ENCODE data around the gene RIC3.

Gene RIC3

DNA sequence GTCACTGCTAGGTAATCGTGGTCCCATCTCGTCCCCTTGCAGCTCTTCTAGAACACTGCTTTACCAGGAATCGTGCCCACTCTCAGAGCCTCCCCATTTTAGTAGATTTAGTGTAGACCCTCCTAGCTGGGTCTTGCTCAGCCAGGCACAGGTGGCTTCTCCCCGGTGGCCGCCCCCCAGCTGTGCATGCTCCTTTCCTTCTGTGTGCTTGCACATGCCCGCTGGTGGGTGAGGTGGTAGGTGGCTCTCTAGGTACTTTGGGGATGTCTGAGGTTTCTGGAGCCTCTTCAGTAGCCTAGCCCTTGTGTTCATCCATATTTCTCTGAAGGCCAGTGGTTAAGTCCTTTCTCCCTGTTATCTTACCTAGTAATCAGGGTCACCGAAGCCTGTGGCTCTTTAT lies 82.3 kb downstream of the RIC3 start:
- no peak for DNase-seq (ENCODE audit: low read depth)

DNA sequence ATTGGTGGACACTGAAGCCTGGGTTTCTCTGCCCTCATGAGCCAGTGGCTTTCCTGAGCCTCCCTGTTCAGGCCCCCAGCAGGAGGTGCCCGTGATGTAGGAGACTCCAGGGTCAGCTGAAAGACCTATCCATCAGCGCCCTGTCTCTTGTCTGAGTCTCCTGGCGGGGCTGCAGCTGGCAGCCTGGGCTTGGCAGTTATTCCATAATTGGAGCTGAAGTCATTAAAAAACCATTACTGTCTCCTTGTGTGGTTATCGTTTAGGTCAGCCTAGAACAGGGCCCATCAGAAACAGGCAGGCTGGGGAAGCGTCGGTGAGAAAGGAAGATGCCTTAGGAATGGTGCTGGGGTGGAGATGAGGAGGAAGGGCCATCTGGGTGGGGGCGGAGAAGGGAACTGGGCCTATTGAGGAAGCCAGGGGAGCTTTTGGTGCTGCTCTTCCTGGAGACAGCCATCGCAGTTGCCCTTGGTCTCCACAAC lies 82.8 kb downstream of the RIC3 start:
- DNase-seq (ENCODE audit: low read depth): no peak

DNA sequence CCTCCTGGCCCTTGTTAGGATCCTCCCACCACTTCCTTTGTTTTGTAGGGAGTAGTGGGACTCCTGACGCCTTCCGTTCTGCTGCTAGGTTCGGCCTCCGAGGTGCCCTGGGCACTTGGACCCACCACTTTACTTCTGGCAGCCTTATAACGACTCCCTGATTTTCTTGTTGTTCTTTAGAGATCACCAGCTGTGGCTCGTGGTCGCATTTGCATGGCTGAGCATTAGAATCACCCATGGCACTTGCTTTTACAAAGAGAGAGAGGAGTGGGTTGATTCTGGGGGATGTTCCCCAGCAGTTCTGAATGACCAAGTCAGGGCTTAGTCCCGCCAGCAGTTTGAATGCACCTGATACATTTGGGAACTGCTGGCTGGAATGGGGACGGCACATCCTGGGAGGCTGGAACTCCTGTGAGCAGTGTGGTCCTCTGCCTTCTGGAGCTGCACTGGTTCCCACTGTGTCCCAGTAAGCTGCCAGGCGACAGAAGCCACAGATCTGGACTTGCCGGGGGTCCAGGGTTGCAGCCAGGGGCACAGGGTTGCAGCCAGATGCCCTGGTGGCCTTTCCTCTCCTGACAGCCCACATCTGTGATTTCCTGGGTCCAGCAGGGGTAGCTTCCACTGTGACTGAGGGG lies 83.7 kb downstream of the RIC3 start:
- no peak for DNase-seq (ENCODE audit: low read depth)

DNA sequence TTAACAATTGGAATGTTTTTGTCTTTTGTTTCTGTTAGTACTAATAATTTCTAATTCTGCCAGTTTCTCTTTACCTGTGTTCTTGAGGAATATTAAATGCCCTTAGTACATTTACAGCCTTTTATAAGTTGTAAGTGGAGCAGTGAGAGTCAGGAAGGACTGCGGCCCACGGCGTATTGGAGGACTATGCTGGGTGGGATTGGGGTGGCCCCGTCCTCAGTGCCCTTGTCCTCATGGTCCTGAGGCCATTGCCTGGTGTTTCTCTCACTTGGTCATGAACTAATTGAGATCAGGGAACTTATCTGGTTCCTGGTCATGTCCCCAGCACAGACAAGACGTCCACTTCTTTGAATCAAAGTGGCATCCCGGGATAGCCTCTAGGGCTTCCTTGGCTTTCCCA lies 84.5 kb downstream of the RIC3 start:
- no peak for DNase-seq (ENCODE audit: low read depth)

DNA sequence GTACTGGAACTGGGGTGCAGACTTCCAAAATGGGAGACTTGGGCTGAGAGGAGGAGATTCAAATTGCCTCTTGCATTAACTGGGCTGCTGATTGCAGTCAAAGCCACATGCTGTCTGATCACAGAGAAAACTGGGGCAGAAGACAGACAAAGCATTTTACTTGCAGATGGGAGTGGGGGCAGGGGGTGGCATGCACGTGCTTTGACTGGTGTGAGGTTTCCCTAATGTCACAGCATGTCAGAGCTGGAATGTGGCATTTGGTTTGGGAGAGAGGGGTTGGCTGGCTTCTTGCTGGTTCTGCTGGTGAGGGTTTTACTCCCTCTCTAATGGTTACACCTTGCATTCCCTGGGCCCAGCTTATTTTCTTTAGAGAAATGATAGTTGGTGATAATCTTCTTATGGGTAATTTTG lies 84.9 kb downstream of the RIC3 start:
- no peak for DNase-seq (ENCODE audit: low read depth)

DNA sequence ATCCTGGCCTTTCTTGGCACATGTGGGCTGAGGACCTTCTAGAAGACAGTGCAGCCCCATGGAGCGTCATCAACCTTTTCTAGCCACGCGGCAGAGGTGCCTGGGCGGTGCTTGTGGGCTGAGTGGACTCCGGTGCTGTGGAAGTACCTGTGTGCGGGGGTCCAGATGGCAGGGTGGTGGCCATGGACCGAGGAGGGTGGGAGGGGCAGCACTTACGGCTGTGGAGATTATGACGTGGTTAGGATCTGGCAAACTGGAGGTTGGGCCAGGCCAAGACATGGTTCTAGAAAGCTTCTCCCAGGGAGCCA lies 85.8 kb downstream of the RIC3 start:
- DNase-seq (ENCODE audit: low read depth): no peak

DNA sequence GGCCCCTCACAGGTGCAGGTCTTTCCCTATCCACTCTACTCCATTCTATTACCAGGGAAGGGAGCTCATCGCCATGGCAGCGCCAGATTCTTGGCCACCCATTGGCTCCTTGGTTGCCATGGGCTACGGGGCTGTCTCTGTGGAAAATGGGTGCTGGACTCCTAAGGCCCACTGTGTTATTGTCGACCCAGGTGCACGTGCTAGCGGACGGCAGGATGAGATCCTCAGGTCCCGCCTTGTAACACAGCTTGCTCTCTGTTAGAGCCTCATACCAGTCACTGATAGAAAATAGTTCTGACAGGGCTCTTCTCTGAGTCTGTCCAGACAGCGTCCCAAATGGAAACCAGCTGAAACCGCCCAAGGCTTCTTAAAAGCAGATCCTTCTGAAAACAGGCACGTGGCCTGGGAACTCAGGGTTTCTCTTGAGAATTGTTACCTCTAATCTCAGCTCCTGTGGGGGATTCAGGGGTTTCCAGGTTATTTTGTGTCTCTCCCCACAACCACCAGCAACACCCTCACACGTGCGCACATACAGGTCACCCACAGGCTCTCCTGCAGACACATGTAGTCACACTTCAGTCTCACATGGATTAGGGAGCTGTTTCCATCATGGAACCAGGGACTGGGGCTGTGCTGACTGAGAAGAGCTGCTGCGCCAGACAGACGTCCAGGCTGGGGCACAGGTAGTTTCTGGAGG lies 86.3 kb downstream of the RIC3 start:
- DNase-seq (ENCODE audit: low read depth): no peak

DNA sequence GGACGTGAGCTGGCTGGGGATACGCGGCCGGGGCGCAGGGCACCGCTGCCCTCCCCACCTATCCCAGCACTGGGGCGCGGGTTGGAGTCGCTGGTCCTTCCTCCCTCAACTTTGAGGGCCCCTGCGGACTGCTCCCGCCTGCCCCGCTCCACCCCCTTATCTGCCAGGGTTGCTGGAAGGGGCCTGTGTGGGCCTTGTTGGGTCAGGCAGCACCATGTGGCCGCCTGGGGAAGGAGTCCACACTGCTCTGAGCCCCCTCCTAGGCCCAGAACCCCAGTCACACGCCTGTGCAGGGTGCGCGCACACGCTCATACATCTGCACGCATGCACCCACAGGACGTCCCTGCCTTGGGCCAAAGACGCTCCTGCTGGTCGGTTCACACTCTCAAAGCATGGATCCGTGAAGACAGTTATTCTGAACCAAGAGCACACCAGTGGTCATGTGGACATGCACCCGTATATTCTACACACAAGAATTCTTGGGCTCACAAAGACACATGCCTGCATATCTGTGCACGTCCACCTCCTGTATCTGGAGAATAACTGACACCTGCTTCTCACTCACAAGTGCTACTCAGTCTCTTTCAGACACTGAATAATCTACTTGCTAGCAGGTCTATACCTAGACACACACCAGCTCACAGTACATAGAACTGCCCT lies 87.1 kb downstream of the RIC3 start:
- DNase-seq (ENCODE audit: low read depth): no peak

DNA sequence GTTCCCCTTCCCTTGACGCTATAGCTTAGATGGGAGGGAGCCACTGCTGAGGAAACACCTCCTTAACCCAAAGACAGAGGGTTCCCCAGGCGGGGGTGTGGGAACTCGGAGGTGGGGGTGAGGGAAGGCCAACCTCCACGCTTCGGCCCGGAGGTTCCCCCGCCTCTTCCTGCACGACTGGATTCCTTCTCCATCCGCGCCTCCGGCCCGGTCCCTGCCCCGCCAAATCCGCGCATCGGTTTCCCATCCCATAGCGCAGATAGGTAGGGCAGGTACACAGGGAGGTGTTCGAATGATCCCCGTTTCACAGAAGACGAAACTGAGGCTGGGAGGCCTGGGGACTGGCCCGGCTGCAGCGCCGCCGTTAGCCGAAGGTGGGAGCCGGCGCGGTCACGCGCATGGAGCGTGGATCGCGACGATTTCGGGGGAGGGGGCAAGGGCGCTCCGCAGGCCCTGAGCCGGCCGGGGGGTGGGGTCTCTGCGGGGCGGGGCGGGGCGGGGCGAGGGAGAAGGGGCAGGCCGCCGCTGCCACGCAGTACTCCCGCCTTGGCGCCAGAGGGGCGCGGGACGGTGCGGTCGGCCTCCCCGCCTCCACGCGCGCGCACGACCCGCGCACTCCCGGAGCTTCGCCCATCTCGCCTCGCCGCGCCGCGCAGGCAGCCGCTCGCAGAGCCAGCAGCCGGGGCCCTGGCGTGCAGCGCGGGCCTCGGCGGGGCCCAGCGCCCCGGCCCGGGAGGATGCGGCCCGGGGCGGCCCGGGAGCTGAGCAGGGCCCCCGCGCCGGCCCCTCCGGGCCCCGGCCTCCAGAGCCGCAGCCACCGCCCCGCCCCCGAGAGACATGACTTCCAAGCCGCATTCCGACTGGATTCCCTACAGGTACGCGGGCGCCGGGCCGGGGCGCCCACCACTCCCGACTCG lies 87.9 kb downstream of the RIC3 start, which contains the start of gene TUB:
TSS of gene TUB (plus strand) at position 538 of the 917 bp plus-strand sequence. CDS start at position 838, 300 bp downstream.
- no peak for DNase-seq (ENCODE audit: low read depth)

DNA sequence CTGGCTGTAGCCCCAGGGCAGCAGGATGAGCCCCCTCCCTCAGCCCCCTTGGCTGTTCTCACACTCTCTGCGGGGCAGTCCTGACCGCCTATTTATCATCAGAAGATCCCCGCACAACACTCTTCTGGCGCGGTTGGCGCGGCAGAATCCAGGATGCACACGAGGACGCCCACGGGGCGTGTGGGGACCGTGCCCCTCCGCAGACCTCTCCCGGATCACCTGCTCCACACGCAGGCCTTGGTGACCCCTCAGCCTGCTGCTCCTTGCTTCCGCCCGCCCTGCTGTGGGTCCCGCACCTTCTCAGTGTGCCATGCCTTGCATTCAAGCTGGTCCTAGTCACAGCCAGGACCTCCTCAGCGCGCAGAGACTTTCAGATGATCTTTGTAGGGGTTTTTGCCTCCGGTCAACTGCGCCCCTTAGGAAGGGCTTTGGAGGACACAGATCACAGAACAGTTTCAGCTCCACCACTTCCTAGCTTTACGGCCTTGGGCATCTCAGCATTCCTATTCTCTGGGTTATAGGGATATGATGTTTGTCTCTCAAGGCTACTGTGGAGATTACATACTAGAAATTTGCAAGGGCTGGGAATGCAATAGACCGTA lies 88.7 kb downstream of the RIC3 start:
- no peak for DNase-seq (ENCODE audit: low read depth)

DNA sequence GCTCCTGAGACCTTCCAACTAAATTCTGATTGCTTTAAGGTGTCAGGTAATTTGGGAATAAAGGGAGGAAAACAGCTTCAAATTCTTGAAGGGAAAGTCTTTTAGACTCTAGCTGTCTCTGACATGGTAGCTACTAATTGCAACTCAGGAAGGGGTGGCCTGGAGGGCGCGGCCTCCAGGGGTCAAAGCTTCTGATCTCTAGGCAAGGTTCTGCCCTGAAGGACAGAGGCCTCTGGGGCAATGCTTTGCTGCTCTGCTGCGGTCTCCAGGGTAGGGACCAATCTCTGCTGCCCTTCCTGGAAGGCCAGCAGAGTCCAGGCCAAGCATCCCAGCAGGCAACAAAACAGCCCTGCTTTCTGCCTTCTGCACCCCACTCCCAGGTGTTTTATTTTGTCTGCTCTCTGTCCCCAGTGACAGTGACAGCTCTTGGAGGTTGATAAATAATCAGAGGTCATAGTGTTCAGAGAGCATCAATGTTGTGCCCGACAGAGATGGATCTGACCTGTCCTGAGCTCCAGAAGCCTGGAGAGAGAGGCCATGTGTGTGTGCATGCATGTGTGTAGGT lies 89.6 kb downstream of the RIC3 start:
- no peak for DNase-seq (ENCODE audit: low read depth)

DNA sequence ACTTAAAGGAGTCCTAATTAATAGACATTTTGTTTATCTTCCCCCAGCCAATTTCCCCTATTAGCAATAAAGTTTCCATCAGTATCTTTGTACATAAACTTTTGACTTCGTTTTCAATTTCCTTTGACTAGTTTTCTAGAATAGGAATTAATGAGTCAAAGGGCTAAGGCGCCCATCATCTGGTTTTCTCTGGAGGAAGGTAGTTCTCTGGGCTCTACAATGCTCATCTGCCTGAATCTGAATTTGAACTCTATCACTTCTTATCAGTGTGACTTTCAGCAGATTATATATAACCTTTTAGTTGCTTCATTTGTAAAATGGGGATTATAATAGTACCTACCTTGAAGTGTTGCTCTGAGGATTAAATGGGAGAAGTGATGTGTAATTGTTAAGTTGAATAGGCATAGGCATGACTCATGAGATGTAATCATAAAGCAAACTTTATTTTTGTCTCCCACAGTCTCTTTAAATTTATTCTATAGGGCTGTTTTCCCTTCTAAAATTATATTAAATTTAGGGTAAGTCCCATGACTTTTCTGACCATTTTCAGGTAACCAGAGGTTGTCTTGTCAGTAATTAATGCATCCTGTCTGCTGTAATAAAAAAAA lies 93.6 kb downstream of the RIC3 start:
- DNase-seq (ENCODE audit: low read depth): no peak

DNA sequence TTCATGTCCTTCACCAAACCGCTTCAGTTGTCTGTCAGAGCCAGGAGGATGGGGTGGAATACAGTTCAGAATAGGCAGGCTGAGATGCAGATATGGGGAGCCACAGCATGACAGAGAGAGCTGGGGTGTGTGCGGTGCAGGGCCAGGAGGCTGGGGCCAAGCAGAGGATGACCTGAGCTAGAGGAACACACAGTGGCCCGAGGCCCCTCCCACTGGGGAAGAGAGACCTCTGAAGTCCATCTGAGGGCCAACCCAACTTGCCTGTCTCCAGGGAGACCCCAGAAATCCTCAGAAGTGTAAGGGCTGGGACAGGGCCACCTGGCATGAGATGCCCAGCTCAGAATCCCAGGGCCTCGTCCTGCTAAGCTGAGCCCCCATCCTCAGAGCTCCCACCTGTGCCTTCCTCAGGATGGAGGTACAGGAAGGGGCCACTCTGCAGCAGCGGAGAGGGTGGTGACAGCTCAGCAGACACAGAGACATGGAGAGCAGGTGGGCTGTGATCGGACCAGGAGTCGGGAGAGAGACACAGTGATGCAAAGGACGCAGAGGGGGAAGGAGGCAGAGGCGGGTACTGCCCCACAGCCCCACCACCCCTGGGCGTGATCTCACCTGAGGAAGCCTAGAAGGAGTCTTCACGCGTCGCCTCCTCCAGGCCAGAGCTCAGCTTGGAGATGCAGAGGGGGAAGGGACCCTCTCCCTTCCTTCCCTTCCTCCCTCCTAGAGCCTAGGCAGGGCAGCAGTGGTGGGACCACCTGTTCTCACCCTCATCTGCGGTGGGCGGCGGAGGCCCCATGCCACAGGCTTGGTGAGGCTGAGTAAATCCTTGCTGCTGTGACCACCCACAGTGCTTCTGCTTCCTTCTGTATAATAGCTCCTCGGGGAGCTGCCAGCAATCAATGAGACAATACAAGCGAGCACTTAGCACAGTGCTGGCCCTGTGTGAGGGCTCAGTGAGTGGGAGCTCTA lies 96.9 kb downstream of the RIC3 start:
- DNase-seq (ENCODE audit: low read depth): no peak

DNA sequence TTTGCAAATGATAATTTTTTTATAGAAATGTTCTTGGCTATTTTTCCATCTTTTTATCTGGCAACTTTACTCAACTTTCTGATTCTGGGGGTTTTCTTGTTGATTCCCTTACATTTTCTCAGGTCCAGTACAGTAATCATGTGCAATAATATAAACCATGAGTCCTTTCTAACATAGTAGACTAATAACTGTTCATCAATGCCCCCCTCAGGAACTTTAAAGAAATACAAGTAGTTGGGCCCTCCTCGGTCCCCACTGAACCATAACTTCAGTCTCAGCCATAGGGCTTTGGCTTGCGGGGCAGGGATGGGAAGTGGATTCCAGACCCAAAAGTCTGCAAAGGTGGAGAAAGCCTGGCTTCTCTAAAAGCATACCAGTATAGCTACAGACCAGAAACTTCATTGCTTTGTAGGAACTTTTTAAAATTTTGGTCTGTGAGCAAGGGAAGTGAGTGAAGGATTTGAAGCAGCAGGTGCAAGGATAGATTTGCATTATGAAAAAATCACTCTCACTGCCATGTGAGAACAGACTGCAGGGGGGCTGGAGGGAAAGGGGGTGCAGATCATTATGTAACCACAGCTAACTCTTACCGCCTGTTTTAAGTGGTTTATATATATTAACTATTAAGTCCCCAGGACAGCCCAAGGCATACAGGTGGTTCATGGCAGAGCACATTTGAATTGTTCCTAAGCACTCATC lies 98.3 kb downstream of the RIC3 start:
- no peak for DNase-seq (ENCODE audit: low read depth)

DNA sequence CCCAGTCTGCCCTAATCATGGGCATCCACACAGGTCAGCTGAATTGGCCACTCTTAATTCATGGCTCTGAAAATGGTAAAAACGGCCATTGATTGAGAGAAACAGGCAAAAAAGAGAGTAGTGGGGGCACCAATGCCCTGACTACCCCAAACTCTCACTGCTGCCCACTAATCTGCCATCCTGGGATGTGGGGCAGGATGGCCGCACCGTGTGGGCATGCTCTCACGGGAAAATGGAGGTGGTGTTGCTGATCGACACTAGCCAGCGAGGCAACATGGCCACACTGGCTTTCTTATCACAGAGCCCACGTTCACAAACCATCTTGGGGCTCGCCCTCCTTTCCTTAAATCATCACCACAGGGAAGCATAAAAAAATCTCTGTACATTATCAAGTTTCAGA lies 99.1 kb downstream of the RIC3 start:
- DNase-seq (ENCODE audit: low read depth): no peak

DNA sequence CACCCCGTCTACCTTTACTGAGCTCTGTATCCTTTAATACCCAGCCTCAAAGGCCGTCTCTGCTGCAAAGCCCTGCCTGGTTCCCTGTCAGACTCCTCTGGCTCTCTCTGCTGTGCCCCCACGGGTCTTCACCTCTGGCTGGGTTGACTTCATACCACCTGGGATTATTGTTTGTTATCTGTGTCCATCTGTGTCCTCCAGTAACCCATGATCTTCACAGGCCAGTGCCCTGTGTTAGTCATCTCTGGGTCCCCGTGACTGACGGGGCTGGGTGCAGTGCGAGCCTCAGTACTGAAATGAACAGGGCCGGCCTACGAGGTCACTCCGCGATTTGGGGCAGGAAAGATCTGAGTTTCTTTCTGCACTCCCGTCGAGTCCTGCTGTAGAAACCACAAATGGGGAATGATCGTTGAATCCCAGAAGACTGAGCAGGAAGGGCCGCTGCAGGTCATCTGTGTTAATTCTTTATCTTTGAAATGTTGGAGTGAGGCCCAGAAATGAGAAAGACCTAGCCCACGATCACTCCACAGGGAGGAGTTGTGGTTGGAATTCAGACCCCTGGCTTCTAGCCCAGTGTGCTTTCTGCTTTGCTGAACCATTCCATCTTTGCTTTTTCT lies 100.1 kb downstream of the RIC3 start:
- no peak for DNase-seq (ENCODE audit: low read depth)

DNA sequence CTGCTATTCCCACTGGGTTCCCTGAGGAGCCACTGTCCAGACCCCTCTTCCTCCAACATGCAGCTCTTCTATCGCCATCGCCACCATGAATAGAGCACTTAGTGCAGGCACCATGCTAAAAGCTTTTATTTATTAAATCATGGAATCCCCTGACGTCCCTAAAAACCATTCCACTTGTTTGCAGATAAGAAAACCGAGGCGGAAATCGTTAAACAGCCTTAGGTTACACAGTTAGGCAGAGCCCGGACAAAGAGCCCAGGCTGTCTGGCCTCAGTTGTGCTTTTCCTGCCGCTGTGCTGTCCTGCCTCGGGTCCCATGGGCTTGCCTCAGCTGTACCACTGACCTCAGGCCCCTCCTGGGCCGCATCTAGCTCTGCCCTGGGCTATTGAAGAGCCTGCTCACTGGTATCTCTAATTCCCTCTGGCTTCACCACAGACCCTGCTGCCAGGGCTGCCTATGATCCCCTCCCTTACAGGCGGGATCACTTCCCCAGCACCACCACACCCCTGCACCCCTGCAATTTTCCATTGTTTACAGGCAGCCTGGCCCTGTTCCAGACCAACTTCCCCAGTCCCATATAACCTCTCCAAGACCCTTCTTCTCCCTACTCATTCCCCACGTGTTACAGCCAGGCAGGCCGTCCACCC lies 100.8 kb downstream of the RIC3 start:
- no peak for DNase-seq (ENCODE audit: low read depth)

DNA sequence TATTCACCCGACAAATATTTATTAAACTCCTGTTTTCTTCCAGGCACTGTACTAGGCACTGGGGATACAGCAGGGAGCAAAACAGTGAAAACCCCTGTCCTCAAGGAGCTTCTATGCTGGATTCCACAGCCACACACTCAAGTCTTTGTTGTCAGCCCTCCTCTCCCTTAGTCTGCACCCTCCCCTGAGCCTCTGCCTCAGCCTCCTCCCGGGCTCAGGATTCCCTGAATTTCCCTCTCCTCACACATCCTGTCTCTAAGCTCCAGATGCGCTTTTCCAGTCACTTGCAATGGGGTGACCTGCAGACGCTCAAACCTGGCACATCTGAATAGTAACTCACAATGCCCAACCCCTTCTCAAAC lies 101.3 kb downstream of the RIC3 start:
- no peak for DNase-seq (ENCODE audit: low read depth)

All from activated T-cell treated with anti-CD3 and anti-CD28 coated beads for 24 hours (primary cell).